HepG2 (cell line): ENCODE results near the gene POU3F1. TPM values are rescaled to one million over a fixed set of nuclear protein-coding genes. Genes with fewer than 3 reads are reported as not detected.

ENCODE experiments used
- ATAC-seq: fragments of 200-7000 bp; cut with Tn5 transposase; 3 replicates; pipeline ENCODE4 v1.9.1; 2020; ENCODE audit warnings: mild to moderate bottlenecking, moderate library complexity
- BruUV-seq: library from RNA; stranded (reverse); fragments of 400-500 nt; replicated peaks from 2 replicates; lab custom pipeline; 2021; lab: Mats Ljungman, UMichigan
- CTCF ChIA-PET: fragments of 300-600 bp; formaldehyde crosslinking; extraction: SDS; loops from one replicate; lab custom pipeline; 2021; ENCODE audit warnings: low total read pairs, inconsistent platforms, low intra/inter-chr PET ratio; lab: Yijun Ruan, JAX
- POLR2A ChIA-PET: fragments of 350-600 bp; sonication (Branson Sonifier 250); formaldehyde crosslinking; loops from one replicate; lab custom pipeline; 2020; ENCODE audit warnings: antibody characterized with exemption, inconsistent platforms; lab: Yijun Ruan, JAX
- DNase-seq: peaks from one replicate; pipeline ENCODE4 v3.0.0-alpha.2; 2015; ENCODE audit warnings: low spot score
- FAIRE-seq: peaks from 3 replicates; lab custom pipeline; 2011; peaks lifted over from hg19 to GRCh38; lab: Jason Lieb, UNC
- H2AFZ ChIP-seq: one replicate; pipeline ENCODE4 v1.6.1; 2011; ENCODE audit warnings: low read length, inconsistent platforms
- H3K27ac ChIP-seq: fragments of 300-600 bp; 3 replicates; pipeline ENCODE4 v1.8.0; 2011; ENCODE audit warnings: mixed run types, mild to moderate bottlenecking, mixed read lengths, low read length, inconsistent platforms; ENCODE audit not compliant: insufficient read depth; ENCODE audit errors: extremely low read length
- H3K27me3 ChIP-seq, 2 experiments: fragments of 200-600 bp in 1 of 2; 2 replicates in 1 of 2; 3 replicates in 1 of 2; pipeline versions ENCODE4 v1.6.0 to v1.8.0; 2011; ENCODE audit warnings: low read length in 2 of 2, mild to moderate bottlenecking in 2 of 2, moderate library complexity in 2 of 2, inconsistent platforms in 1 of 2; ENCODE audit not compliant: insufficient read depth in 2 of 2, control insufficient read depth in 1 of 2
- H3K36me3 ChIP-seq, 2 experiments: fragments of 200-600 bp in 1 of 2; replicated peaks in 1 of 2; 2 replicates in 1 of 2; 3 replicates in 1 of 2; pipeline versions ENCODE4 v1.5.1 to v1.8.0; 2011; ENCODE audit warnings: low read length in 2 of 2, inconsistent platforms in 1 of 2; ENCODE audit not compliant: insufficient read depth in 2 of 2, control insufficient read depth in 1 of 2
- H3K4me1 ChIP-seq: 2 replicates; pipeline ENCODE4 v1.5.1; 2012; ENCODE audit warnings: low read length, inconsistent platforms; ENCODE audit not compliant: insufficient read depth
- H3K4me2 ChIP-seq: 2 replicates; pipeline ENCODE4 v1.6.0; 2011; ENCODE audit warnings: low read depth, low read length, inconsistent platforms
- H3K4me3 ChIP-seq, 3 experiments: fragments of 200-600 bp in 1 of 3; sonication (generic), shearing (Covaris generic) in 1 of 3; replicated peaks in 1 of 3; 2 replicates each; pipeline ENCODE4 v1.5.1; 2011 to 2016; ENCODE audit warnings: low read length in 3 of 3, inconsistent platforms in 2 of 3, low read depth in 2 of 3, mild to moderate bottlenecking in 2 of 3, control low read depth in 1 of 3, mixed read lengths in 1 of 3; ENCODE audit not compliant: insufficient read depth in 1 of 3
- H3K79me2 ChIP-seq: one replicate; pipeline ENCODE4 v1.6.1; 2011; ENCODE audit warnings: low read length, inconsistent platforms; ENCODE audit not compliant: insufficient read depth
- H3K9ac ChIP-seq: 2 replicates; pipeline ENCODE4 v1.6.0; 2011; ENCODE audit warnings: mild to moderate bottlenecking, low read depth, low read length, inconsistent platforms; ENCODE audit not compliant: insufficient read depth
- H3K9me3 ChIP-seq: 2 replicates; pipeline ENCODE4 v1.5.1; 2012; ENCODE audit warnings: mild to moderate bottlenecking, low read length
- H4K20me1 ChIP-seq: 2 replicates; pipeline ENCODE4 v1.6.0; 2011; ENCODE audit warnings: inconsistent platforms, mild to moderate bottlenecking, low read length, moderate library complexity; ENCODE audit not compliant: insufficient read depth
- CENPT ChIP-seq: sonication (generic); formaldehyde crosslinking; IDR thresholded peaks from 2 replicates; pipeline ENCODE4 v1.8.0; 2022; ENCODE audit warnings: low read depth, mild to moderate bottlenecking, moderate library complexity, missing genetic modification reagents
- ERF ChIP-seq: IDR thresholded peaks from 2 replicates; pipeline ENCODE4 v1.6.1; 2018; ENCODE audit warnings: missing biosample characterization, missing genetic modification reagents
- JUN ChIP-seq: sonication (generic); formaldehyde crosslinking; IDR thresholded peaks from 2 replicates; pipeline ENCODE4 v1.4.0; 2020; ENCODE audit warnings: mild to moderate bottlenecking, missing genetic modification reagents
- KAT2B ChIP-seq: fragments of 150-350 bp; IDR thresholded peaks from 2 replicates; pipeline ENCODE4 v1.6.1; 2014; ENCODE audit warnings: low read depth, low read length, borderline replicate concordance
- MED13 ChIP-seq: sonication (generic); formaldehyde crosslinking; IDR thresholded peaks from 2 replicates; pipeline ENCODE4 v1.5.0; 2020; ENCODE audit warnings: missing genetic modification reagents
- MNT ChIP-seq: fragments of 450-650 bp; IDR thresholded peaks from 2 replicates; pipeline ENCODE4 v1.6.1; 2016
- POLR2G ChIP-seq: fragments of 200-400 bp; formaldehyde crosslinking; IDR thresholded peaks from 2 replicates; pipeline ENCODE4 v1.6.1; 2018; ENCODE audit warnings: mild to moderate bottlenecking, low read depth, low read length, moderate library complexity
- RBFOX2 ChIP-seq: fragments of 200-400 bp; formaldehyde crosslinking; IDR thresholded peaks from 2 replicates; pipeline ENCODE4 v1.6.1; 2017; ENCODE audit warnings: low read depth, mild to moderate bottlenecking, low read length
- TEAD2 ChIP-seq: sonication (generic); formaldehyde crosslinking; IDR thresholded peaks from 2 replicates; pipeline ENCODE4 v1.9.0; 2021; ENCODE audit warnings: missing genetic modification reagents
- TFE3 ChIP-seq: IDR thresholded peaks from 2 replicates; pipeline ENCODE4 v1.6.1; 2016
- THAP9 ChIP-seq: sonication (generic); formaldehyde crosslinking; IDR thresholded peaks from 2 replicates; pipeline ENCODE4; 2020; ENCODE audit warnings: missing genetic modification reagents, mild to moderate bottlenecking, borderline replicate concordance
- UBTF ChIP-seq: sonication (generic); formaldehyde crosslinking; IDR thresholded peaks from 2 replicates; pipeline ENCODE4 v1.4.0; 2020; ENCODE audit warnings: mild to moderate bottlenecking, missing genetic modification reagents
- ZMYM3 ChIP-seq: sonication (generic); formaldehyde crosslinking; IDR thresholded peaks from 2 replicates; pipeline ENCODE4 v1.5.1; 2020; ENCODE audit warnings: mild to moderate bottlenecking, missing genetic modification reagents
- ZNF776 ChIP-seq: sonication (generic); formaldehyde crosslinking; IDR thresholded peaks from 2 replicates; pipeline ENCODE4 v1.4.0; 2020; ENCODE audit warnings: mild to moderate bottlenecking, missing genetic modification reagents
- WGBS: methylation state at CpG from one replicate; pipeline ENCODE4 v1.1.6; 2017; ENCODE audit warnings: low lambda C conversion rate; 5-methylcytosine and 5-hydroxymethylcytosine counted together
- in situ Hi-C: cut with HindIII; loops from 2 replicates; pipeline ENCODE4 v1.10.0; 2017; ENCODE audit warnings: low pct_unique_long_range_greater_than_20kb; ENCODE audit not compliant: extremely low pct_ligation_motif_present
- intact Hi-C: fragments of 100-400 bp; cut with micrococcal nuclease; formaldehyde crosslinking; loops from one replicate; pipeline ENCODE4 v1.10.0; 2022; ENCODE audit not compliant: unreplicated experiment
- polyA plus RNA-seq, 8 experiments: library from polyadenylated mRNA; depleted of rRNA in 3 of 8; stranded (reverse) in 7 of 8; unstranded in 1 of 8; fragments of >200 nt; fragmentation: Illumina TruSeq in 4 of 8; extraction: Trizol in 4 of 8; gene quantifications; 2 replicates each; pipeline versions ENCODE4 v1.2.1 to v1.2.3, GENCODE V29; 2011 to 2016; ENCODE audit warnings: low read depth in 4 of 8, missing spikeins in 1 of 8, mixed read lengths in 1 of 8; ENCODE audit not compliant: insufficient read depth in 1 of 8
- total RNA-seq, 5 experiments: library from RNA; depleted of rRNA; stranded (reverse); fragments of >200 nt; fragmentation: Illumina TruSeq; extraction: Trizol; gene quantifications; 2 replicates each; pipeline ENCODE4 v1.2.3, GENCODE V29; 2016; ENCODE audit warnings: low read depth in 1 of 5

POU3F1 gene
- total and polyA plus RNA-seq, 2 of the 13 experiments (the other 11 are each of a cell fraction or from before 2014, with no cell fraction given) = not detected

- no peak overlapping the region for H3K27ac ChIP-seq
- 0 out of 5 replicates have a peak, but pooled peaks cover 0 to 3% of the 10 kb centered on the region in 2 experiments for H3K27me3 ChIP-seq
- in situ Hi-C loops (loop anchor here (10.0 kb wide), 1 partner anchor 554 kb away; no protein-coding TSS in a partner anchor), intact Hi-C loops (no loop called here)
- CTCF ChIA-PET = no interaction called here
- peaks cover 25% of the 10 kb centered on the region for H3K4me1 ChIP-seq
- H3K9ac ChIP-seq = no peak overlapping the region
- H4K20me1 ChIP-seq = no peaks in the 10 kb centered on the region
- no peak for FAIRE-seq
- no peak overlapping the region for H2AFZ ChIP-seq
- WGBS = 81% methylated on average over 6 of the region's 17 CpGs
- DNase-seq = no peak
- no peak; the same call in 2 of the 3 replicates for ATAC-seq
- POLR2A ChIA-PET = interaction anchor here (0.9 kb wide), 1 partner anchor 17 kb away, joined by 3 read pairs; no protein-coding TSS in a partner anchor
- no peaks in the 10 kb centered on the region for H3K79me2 ChIP-seq
- no TSS peak for BruUV-seq
- peak overlapping the region; percentile 31; the same call in 1 of the 2 replicates for H3K4me2 ChIP-seq
- H3K36me3 ChIP-seq = peaks cover 2 to 3% of the 10 kb centered on the region in 2 experiments; a peak in 2 of 5 replicates
- no peaks in the 10 kb centered on the region for H3K9me3 ChIP-seq
- H3K4me3 ChIP-seq = no peak overlapping the region
- 0 out of 2 replicates have a peak, but pooled peaks have one; percentile 7 for TF ChIP-seq POLR2G
- TF ChIP-seq CENPT (CRISPR knock-in tag) = no peak
- no peak for TF ChIP-seq ZNF776 (CRISPR knock-in tag)
- no peak for TF ChIP-seq TEAD2 (CRISPR knock-in tag)
- 0 out of 2 replicates have a peak, but pooled peaks have one; percentile 7 for TF ChIP-seq UBTF (CRISPR knock-in tag)
- 0 out of 2 replicates have a peak, but pooled peaks have one; percentile 12 for TF ChIP-seq THAP9 (CRISPR knock-in tag)
- TF ChIP-seq TFE3 (CRISPR knock-in tag) = no peak
- TF ChIP-seq KAT2B = no peak
- TF ChIP-seq ZMYM3 (CRISPR knock-in tag) = peak; percentile 61
- TF ChIP-seq MED13 (CRISPR knock-in tag) = no peak
- no peak for TF ChIP-seq ERF (CRISPR knock-in tag)
- no peak for TF ChIP-seq RBFOX2
- TF ChIP-seq JUN = no peak
- no peak for TF ChIP-seq MNT
Measured at GRCh38 chr1:38030596-38031512, 15.7 kb downstream of the POU3F1 start.
